GM12892 (cell line): ENCODE results near the gene PDE3A.

Experiments
- POLR2A ChIP-seq: IDR thresholded peaks from 2 replicates; pipeline ENCODE4 v1.6.1; 2011; ENCODE audit warnings: low read depth, low read length, control low read depth
- POLR2AphosphoS5 ChIP-seq: IDR thresholded peaks from 2 replicates; pipeline ENCODE4 v1.6.1; 2011; ENCODE audit warnings: low read depth, low read length, control low read depth
- TAF1 ChIP-seq: IDR thresholded peaks from 2 replicates; pipeline ENCODE4 v1.6.1; 2011; ENCODE audit warnings: low read depth, mild to moderate bottlenecking, control low read depth, low read length, borderline replicate concordance

GRCh38 chr12:20627001-20627588 lies 258.8 kb downstream of the PDE3A start:
- TF ChIP-seq POLR2AphosphoS5 (no peak), POLR2A (no peak), TAF1 (no peak)
